ENCODE measurements around the gene MYO9B. TPM values are rescaled to one million over a fixed set of nuclear protein-coding genes. Genes with fewer than 3 reads are reported as not detected.

MYO9B gene
- total and polyA plus RNA-seq, 2 of the 13 experiments (the other 11 are each of a cell fraction or from before 2014, with no cell fraction given) = 18.0 to 18.3 TPM

- peak; percentile 100 for TF ChIP-seq PRDM10 (CRISPR knock-in tag; IDR thresholded peaks at IDR 0.05; ENCODE audit: low read depth)
- TF ChIP-seq ZBTB25 (CRISPR knock-in tag; IDR thresholded peaks at IDR 0.05) = no peak
- TF ChIP-seq KIAA2018 (CRISPR knock-in tag; IDR thresholded peaks at IDR 0.05; ENCODE audit: borderline replicate concordance) = no peak
- peak; percentile 34; the same call in 1 of the 2 replicates for TF ChIP-seq FOXA3 (CRISPR knock-in tag; IDR thresholded peaks at IDR 0.05)
- TF ChIP-seq KLF12 (CRISPR knock-in tag; IDR thresholded peaks at IDR 0.05; ENCODE audit: borderline replicate concordance) = peak; percentile 69; the same call in 1 of the 2 replicates
- no peak for TF ChIP-seq CAMTA2 (CRISPR knock-in tag; IDR thresholded peaks at IDR 0.05; ENCODE audit: borderline replicate concordance)
- no peak for TF ChIP-seq BATF2 (CRISPR knock-in tag; IDR thresholded peaks at IDR 0.05)
- TF ChIP-seq ZNF512B (CRISPR knock-in tag; IDR thresholded peaks at IDR 0.05; ENCODE audit: borderline replicate concordance) = no peak
Observed at GRCh38 chr19:17075035-17075863, at the start of gene MYO9B, which contains the start of gene HAUS8 (continued).
